HL-60 (cell line): ENCODE data around the gene CYSLTR2.
"Not testable (repeated sequence)": the region's sequence is repeated elsewhere in the genome, so short reads cannot be mapped to it uniquely, and the experiment has no call there.

ENCODE experiments used
- DNase-seq, 2 experiments: peaks; one replicate each; pipeline ENCODE4 v3.0.0-alpha.2; 2010 to 2020; ENCODE audit warnings: low read depth in 1 of 2, low spot score in 1 of 2
- H3K27ac ChIP-seq: fragments of 250-450 bp; sonication (Bioruptor Pico); replicated peaks from 2 replicates; pipeline ENCODE4 v1.5.1; 2020; ENCODE audit warnings: mild to moderate bottlenecking, moderate library complexity
- H3K27me3 ChIP-seq: fragments of 250-450 bp; sonication (Bioruptor Pico); 2 replicates; pipeline ENCODE4 v1.5.1; 2021; ENCODE audit warnings: mild to moderate bottlenecking, moderate library complexity; ENCODE audit not compliant: insufficient read depth, poor library complexity, severe bottlenecking
- H3K4me3 ChIP-seq: replicated peaks from 2 replicates; pipeline ENCODE4 v1.5.1; 2011; ENCODE audit warnings: mild to moderate bottlenecking, control low read depth, low read length; ENCODE audit not compliant: insufficient read depth
- CTCF ChIP-seq: IDR thresholded peaks from one replicate; pipeline ENCODE4 v1.5.1; 2011; ENCODE audit warnings: low read length, control low read depth, inconsistent platforms; ENCODE audit not compliant: insufficient read depth
- GABPA ChIP-seq: IDR thresholded peaks from 2 replicates; pipeline ENCODE4 v1.6.1; 2012; ENCODE audit warnings: low read depth
- POLR2AphosphoS5 ChIP-seq: IDR thresholded peaks from 2 replicates; pipeline ENCODE4 v1.6.1; 2012; ENCODE audit warnings: low read depth
- SPI1 ChIP-seq: IDR thresholded peaks from 2 replicates; pipeline ENCODE4 v1.6.1; 2012; ENCODE audit warnings: low read depth, mild to moderate bottlenecking, borderline replicate concordance
- TF ChIP-seq, protein P1 (sequence below): IDR thresholded peaks from 2 replicates; pipeline ENCODE4 v1.6.1; 2012; ENCODE audit warnings: low read depth; ENCODE audit not compliant: insufficient replicate concordance

Gene CYSLTR2

DNA sequence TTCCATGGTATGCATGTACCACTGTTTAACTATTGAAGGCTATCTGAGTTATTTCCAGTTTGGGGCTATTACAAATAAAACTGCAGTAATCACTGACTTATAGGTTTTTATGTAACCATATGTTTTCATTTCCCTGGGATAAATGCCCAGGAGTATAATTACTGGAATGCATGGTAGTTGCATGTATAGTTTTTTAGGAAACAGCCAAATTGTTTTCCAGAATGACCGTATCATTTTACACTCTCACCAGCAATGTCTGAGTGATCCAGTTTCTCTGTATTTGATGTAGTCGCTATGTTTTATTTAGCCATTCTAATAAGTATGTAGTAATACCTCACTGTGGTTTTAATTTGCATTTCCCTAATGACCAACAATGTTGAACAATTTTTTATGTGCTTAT lies 42.0 kb downstream of the CYSLTR2 start:
- DNase-seq, result no peak
- no peak overlapping the region for H3K27ac ChIP-seq
- TF ChIP-seq, protein P1, sequence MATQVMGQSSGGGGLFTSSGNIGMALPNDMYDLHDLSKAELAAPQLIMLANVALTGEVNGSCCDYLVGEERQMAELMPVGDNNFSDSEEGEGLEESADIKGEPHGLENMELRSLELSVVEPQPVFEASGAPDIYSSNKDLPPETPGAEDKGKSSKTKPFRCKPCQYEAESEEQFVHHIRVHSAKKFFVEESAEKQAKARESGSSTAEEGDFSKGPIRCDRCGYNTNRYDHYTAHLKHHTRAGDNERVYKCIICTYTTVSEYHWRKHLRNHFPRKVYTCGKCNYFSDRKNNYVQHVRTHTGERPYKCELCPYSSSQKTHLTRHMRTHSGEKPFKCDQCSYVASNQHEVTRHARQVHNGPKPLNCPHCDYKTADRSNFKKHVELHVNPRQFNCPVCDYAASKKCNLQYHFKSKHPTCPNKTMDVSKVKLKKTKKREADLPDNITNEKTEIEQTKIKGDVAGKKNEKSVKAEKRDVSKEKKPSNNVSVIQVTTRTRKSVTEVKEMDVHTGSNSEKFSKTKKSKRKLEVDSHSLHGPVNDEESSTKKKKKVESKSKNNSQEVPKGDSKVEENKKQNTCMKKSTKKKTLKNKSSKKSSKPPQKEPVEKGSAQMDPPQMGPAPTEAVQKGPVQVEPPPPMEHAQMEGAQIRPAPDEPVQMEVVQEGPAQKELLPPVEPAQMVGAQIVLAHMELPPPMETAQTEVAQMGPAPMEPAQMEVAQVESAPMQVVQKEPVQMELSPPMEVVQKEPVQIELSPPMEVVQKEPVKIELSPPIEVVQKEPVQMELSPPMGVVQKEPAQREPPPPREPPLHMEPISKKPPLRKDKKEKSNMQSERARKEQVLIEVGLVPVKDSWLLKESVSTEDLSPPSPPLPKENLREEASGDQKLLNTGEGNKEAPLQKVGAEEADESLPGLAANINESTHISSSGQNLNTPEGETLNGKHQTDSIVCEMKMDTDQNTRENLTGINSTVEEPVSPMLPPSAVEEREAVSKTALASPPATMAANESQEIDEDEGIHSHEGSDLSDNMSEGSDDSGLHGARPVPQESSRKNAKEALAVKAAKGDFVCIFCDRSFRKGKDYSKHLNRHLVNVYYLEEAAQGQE, result no peak
- no peak for TF ChIP-seq CTCF
- no peak for TF ChIP-seq GABPA
- no peak for TF ChIP-seq SPI1
- no peak for TF ChIP-seq POLR2AphosphoS5
- no peaks in the 10 kb centered on the region for H3K27me3 ChIP-seq
- H3K4me3 ChIP-seq, result no peak overlapping the region

- not testable (repeated sequence) for H3K27ac ChIP-seq, H3K4me3 ChIP-seq, DNase-seq, H3K27me3 ChIP-seq
Measured at GRCh38 chr13:48696676-48697075, 42.9 kb downstream of the CYSLTR2 start.

- no peak for DNase-seq
- Histone ChIP-seq H3K27me3 (no peaks in the 10 kb centered on the region), H3K4me3 (no peak overlapping the region), H3K27ac (no peak overlapping the region)
- TF ChIP-seq, protein P1, result no peak
- TF ChIP-seq GABPA (no peak), SPI1 (no peak), POLR2AphosphoS5 (no peak), CTCF (no peak)
Measured at GRCh38 chr13:48707405-48707804, 53.7 kb downstream of the CYSLTR2 start.

GRCh38 chr13:48708764-48709163 lies 55.0 kb downstream of the CYSLTR2 start:
- H3K27ac ChIP-seq, result no peak overlapping the region
- no peak for DNase-seq
- H3K27me3 ChIP-seq, result no peaks in the 10 kb centered on the region
- TF ChIP-seq CTCF (no peak), GABPA (no peak), SPI1 (no peak), POLR2AphosphoS5 (no peak)
- TF ChIP-seq, protein P1, result no peak
- no peak overlapping the region for H3K4me3 ChIP-seq
